GM18498 (cell line): ENCODE data around the gene YWHAG.

Source experiments
- ATAC-seq: cut with Tn5 transposase; IDR thresholded peaks from one replicate; pipeline ENCODE4 v1.9.1; 2021; ENCODE audit warnings: mild to moderate bottlenecking, moderate library complexity; ENCODE audit not compliant: unreplicated experiment

YWHAG gene

GRCh38 chr7:76278540-76278939 lies 80.3 kb downstream of the YWHAG start:
- ATAC-seq = no peak
